GM23338 (cell line): ENCODE data around the gene WNK1.

Experiments used
- CREB1 ChIP-seq: fragments of 250-450 bp; sonication (Bioruptor Pico); IDR thresholded peaks from 2 replicates; pipeline ENCODE4 v1.5.0; 2020; ENCODE audit warnings: low read depth, mild to moderate bottlenecking, moderate library complexity
- CTCF ChIP-seq, 2 experiments: fragments of 200-600 bp in 1 of 2; sonication (generic) in 1 of 2; conservative IDR thresholded peaks; 2 replicates each; pipeline versions ENCODE4 v1.5.1 to v1.6.1; 2016 to 2017; ENCODE audit warnings: antibody characterized with exemption in 2 of 2, low read depth in 2 of 2, mild to moderate bottlenecking in 2 of 2, moderate library complexity in 1 of 2
- ETS1 ChIP-seq: IDR thresholded peaks from 2 replicates; pipeline ENCODE4 v1.6.1; 2016; ENCODE audit warnings: antibody characterized with exemption
- EZH2 ChIP-seq: fragments of 200-600 bp; sonication (generic); IDR thresholded peaks from one replicate; pipeline ENCODE4 v1.8.0; 2017; ENCODE audit warnings: antibody characterized with exemption, mild to moderate bottlenecking, low read depth; ENCODE audit not compliant: unreplicated experiment
- EZH2phosphoT487 ChIP-seq: fragments of 200-600 bp; sonication (generic); IDR thresholded peaks from one replicate; pipeline ENCODE4 v1.8.1; 2018; ENCODE audit warnings: antibody characterized with exemption; ENCODE audit not compliant: unreplicated experiment
- JUNB ChIP-seq: IDR thresholded peaks from one replicate; pipeline ENCODE4 v1.6.1; 2016; ENCODE audit warnings: antibody characterized with exemption; ENCODE audit not compliant: unreplicated experiment
- POLR2AphosphoS5 ChIP-seq: IDR thresholded peaks from 2 replicates; pipeline ENCODE4 v1.6.1; 2016; ENCODE audit warnings: antibody characterized with exemption, low read depth
- REST ChIP-seq: IDR thresholded peaks from one replicate; pipeline ENCODE4 v1.6.1; 2018; ENCODE audit warnings: antibody characterized with exemption; ENCODE audit not compliant: unreplicated experiment
- STAT1 ChIP-seq: IDR thresholded peaks from one replicate; pipeline ENCODE4 v1.6.1; 2016; ENCODE audit warnings: antibody characterized with exemption; ENCODE audit not compliant: unreplicated experiment
- ZNF114 ChIP-seq: fragments of 250-450 bp; sonication (Bioruptor Pico); IDR thresholded peaks from 2 replicates; pipeline ENCODE4 v1.5.0; 2020; ENCODE audit warnings: mild to moderate bottlenecking, moderate library complexity

- no peak for TF ChIP-seq CTCF (conservative IDR thresholded peaks at IDR 0.05; ENCODE audit: low read depth in 2 of 2)
- TF ChIP-seq REST: no peak
- no peak for TF ChIP-seq EZH2
- no peak for TF ChIP-seq POLR2AphosphoS5
- no peak for TF ChIP-seq CREB1 (CRISPR knock-in tag)
- no peak for TF ChIP-seq JUNB
- no peak for TF ChIP-seq ETS1
- TF ChIP-seq EZH2phosphoT487: no peak
- no peak for TF ChIP-seq ZNF114
- no peak for TF ChIP-seq STAT1
Observed at GRCh38 chr12:953776-954175, 201.4 kb downstream of the WNK1 start.
